AG04450 (cell line): Measurements from ENCODE around the gene GSTM3. TPM values are rescaled to one million over a fixed set of nuclear protein-coding genes. Genes with fewer than 3 reads are reported as not detected.

ENCODE experiments used
- CTCF ChIA-PET: fragments of 300-600, 350-600 bp; formaldehyde crosslinking; extraction: SDS; loops from one replicate; lab custom pipeline; 2022; ENCODE audit warnings: antibody characterized with exemption, inconsistent platforms; lab: Charles Lee
- POLR2A ChIA-PET: fragments of 350-600 bp; formaldehyde crosslinking; extraction: SDS; loops from one replicate; lab custom pipeline; 2021; ENCODE audit warnings: antibody characterized with exemption, inconsistent platforms; lab: Yijun Ruan, JAX
- DNase-seq: peaks from one replicate; pipeline ENCODE4 v3.0.0-alpha.2; 2011; ENCODE audit warnings: low read depth, low spot score
- H3K27ac ChIP-seq: one replicate; pipeline ENCODE4 v1.5.1; 2012; ENCODE audit warnings: low read depth, low read length, control low read depth
- H3K27me3 ChIP-seq: one replicate; pipeline ENCODE4 v1.6.0; 2012; ENCODE audit warnings: low read length; ENCODE audit not compliant: control insufficient read depth, insufficient read depth
- H3K4me3 ChIP-seq: 2 replicates; pipeline ENCODE4 v1.5.1; 2011; ENCODE audit warnings: mild to moderate bottlenecking, low read depth, low read length, control low read depth
- H3K9me3 ChIP-seq: 2 replicates; pipeline ENCODE4 v1.5.1; 2012; ENCODE audit warnings: low read length; ENCODE audit not compliant: control insufficient read depth, insufficient read depth
- CTCF ChIP-seq: IDR thresholded peaks from 2 replicates; pipeline ENCODE4 v1.5.1; 2011; ENCODE audit warnings: low read depth, low read length, control low read depth, inconsistent platforms
- polyA plus RNA-seq: library from polyadenylated mRNA; depleted of rRNA; stranded (reverse); fragments of >200 nt; gene quantifications from 2 replicates; pipeline ENCODE4 v1.2.3, GENCODE V29; 2011

Gene GSTM3
- polyA plus RNA-seq, 1 experiment = 299 TPM

- H3K27ac ChIP-seq = no peak overlapping the region
- no peak for TF ChIP-seq CTCF
- ChIA-PET POLR2A (no interaction called here), CTCF (no interaction called here)
- peaks cover 3% of the 10 kb centered on the region for H3K27me3 ChIP-seq
- H3K4me3 ChIP-seq = no peak overlapping the region
- no peak for DNase-seq
- no peaks in the 10 kb centered on the region for H3K9me3 ChIP-seq
Observed at GRCh38 chr1:109732390-109732881, 8.4 kb downstream of the GSTM3 start.

- Histone ChIP-seq H3K9me3 (no peaks in the 10 kb centered on the region; the same call in 1 of the 2 replicates), H3K27me3 (peaks cover 11% of the 10 kb centered on the region), H3K4me3 (no peak overlapping the region), H3K27ac (no peak overlapping the region)
- no peak for TF ChIP-seq CTCF
- no peak for DNase-seq
- CTCF ChIA-PET = no interaction called here
- POLR2A ChIA-PET = interaction anchor here (0.7 kb wide), 1 partner anchor 99 kb away, joined by 3 read pairs; no protein-coding TSS in a partner anchor
Observed at GRCh38 chr1:109730666-109731065, 10.2 kb downstream of the GSTM3 start.

- no peak for TF ChIP-seq CTCF
- no peak overlapping the region for H3K27ac ChIP-seq
- H3K4me3 ChIP-seq = no peak overlapping the region
- DNase-seq = no peak
- no peaks in the 10 kb centered on the region; the same call in 1 of the 2 replicates for H3K9me3 ChIP-seq
- POLR2A ChIA-PET = no interaction called here
- peaks cover 11% of the 10 kb centered on the region for H3K27me3 ChIP-seq
- CTCF ChIA-PET = no interaction called here
Observed at GRCh38 chr1:109728870-109729269, 12.0 kb downstream of the GSTM3 start.

GRCh38 chr1:109726728-109727373 lies 14.0 kb downstream of the GSTM3 start:
- no peak overlapping the region for H3K4me3 ChIP-seq
- no peak overlapping the region for H3K27ac ChIP-seq
- H3K9me3 ChIP-seq = no peaks in the 10 kb centered on the region; the same call in 1 of the 2 replicates
- TF ChIP-seq CTCF = no peak
- no peak for DNase-seq
- POLR2A ChIA-PET = no interaction called here
- H3K27me3 ChIP-seq = peaks cover 7% of the 10 kb centered on the region
- CTCF ChIA-PET = interaction anchor here (0.5 to 1.4 kb wide), 2 partner anchors 87 to 89 kb away, joined by 3 to 5 read pairs; no protein-coding TSS in a partner anchor

GRCh38 chr1:109726007-109726406 lies 14.8 kb downstream of the GSTM3 start:
- peaks cover 7% of the 10 kb centered on the region for H3K27me3 ChIP-seq
- no peak overlapping the region for H3K4me3 ChIP-seq
- POLR2A ChIA-PET = no interaction called here
- no peak for TF ChIP-seq CTCF
- no peak for DNase-seq
- CTCF ChIA-PET = no interaction called here
- H3K9me3 ChIP-seq = no peaks in the 10 kb centered on the region; the same call in 1 of the 2 replicates
- H3K27ac ChIP-seq = no peak overlapping the region
